Central memory CD4-positive, alpha-beta T cell (primary cell): ENCODE results near the gene GLB1L3.
"Not testable (repeated sequence)": the region's sequence is repeated elsewhere in the genome, so short reads cannot be mapped to it uniquely, and the experiment has no call there.

Experiments used
- DNase-seq: peaks from one replicate; pipeline ENCODE4 v3.0.0; 2022

GLB1L3 gene

DNA sequence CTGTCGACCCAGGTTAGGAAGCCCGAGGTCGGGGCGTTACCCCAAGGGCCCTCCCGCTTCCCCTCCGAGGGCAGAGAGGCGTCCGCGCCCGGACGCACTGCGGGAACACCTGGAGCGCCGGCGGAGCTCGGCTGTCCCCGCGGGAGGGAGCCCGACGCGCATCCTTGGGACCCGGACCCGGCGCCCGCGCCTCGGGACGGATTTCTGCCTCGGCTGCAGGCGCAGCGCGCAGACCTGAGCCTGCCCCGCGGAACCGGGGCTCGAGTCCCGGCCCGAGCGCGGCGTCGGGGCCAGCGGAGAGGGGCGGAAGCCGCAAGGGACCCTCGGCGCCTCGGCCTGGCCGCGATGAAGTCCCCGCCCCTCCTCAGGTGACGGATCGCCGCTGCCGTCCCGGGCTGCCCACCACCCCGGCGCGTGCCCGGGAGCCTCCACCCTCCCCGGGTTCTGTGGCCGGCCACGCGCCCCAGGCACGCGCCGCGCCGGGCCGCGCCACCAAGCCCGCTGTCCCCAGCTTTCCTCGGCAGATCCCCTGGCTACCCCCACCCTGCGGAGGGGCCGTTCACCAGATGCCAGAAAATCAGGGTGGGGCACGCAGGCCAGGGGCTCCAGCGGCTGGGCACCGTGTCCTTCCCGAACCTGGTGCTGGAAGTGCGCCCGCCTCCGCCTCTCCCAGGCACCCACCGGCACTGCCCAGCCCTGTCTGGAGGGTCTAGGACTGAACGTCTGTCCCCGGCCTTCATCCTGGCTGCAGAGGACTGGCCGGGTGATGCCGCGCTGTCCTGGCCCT lies 410 bp downstream of the GLB1L3 start:
- DNase-seq: no peak

DNA sequence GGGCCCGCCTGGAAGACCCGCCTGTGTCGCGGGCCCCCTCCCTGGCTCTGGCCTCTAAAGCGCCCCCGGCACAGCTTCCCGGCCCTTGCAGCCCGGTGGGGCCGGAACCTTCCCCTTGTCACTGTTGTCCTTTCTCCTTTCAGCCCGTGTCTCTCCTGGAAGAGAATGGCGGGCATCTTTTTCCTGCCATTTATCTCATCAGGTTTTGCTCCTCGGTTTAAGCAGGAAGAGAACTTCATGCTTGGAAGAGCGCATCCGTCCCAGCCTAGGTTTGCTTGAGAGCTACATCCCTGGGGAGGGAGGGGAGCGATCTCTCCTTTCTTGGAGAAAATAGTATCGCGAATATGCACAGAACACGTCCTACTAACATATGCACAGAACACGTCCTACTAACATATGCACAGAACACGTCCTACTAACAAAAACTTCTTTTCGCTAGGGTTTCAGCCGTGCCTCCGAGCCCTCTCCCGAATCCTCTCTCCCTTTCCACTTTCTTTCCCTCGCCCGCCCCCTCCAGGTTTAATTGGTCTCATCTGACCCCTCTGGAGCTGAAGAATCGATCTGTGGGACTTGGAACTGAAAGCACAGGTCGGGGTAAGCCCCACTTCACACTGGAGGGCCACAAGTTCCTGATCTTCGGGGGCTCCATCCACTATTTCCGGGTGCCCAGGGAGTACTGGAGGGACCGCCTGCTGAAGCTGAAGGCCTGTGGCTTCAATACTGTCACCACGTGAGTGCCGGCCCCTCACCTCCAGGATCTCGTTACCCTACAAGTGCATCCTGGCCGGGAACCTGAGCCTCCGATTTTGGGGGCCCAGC lies 1.2 kb downstream of the GLB1L3 start:
- no peak for DNase-seq

DNA sequence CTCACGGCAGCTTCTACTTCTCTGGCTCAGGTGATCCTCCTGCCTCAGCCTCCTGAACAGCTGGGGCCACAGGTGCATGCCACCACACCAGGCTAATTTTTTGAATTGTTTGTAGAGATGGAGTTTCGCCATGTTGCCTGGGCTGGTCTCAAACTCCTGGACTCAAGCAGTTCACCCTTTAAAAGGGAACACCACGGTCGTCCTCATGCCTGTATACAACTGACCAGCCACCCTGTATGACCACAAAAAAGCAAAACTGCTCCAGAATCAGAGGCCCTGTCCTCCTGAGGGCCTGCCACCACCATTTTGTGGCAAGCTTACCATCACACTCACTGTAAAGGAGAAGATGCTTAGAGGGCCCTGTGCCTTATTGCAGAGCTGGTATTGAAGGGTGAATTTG lies 2.2 kb downstream of the GLB1L3 start:
- DNase-seq: no peak

- not testable (repeated sequence) for DNase-seq
Measured at GRCh38 chr11:134281635-134282034, 5.5 kb downstream of the GLB1L3 start.

DNA sequence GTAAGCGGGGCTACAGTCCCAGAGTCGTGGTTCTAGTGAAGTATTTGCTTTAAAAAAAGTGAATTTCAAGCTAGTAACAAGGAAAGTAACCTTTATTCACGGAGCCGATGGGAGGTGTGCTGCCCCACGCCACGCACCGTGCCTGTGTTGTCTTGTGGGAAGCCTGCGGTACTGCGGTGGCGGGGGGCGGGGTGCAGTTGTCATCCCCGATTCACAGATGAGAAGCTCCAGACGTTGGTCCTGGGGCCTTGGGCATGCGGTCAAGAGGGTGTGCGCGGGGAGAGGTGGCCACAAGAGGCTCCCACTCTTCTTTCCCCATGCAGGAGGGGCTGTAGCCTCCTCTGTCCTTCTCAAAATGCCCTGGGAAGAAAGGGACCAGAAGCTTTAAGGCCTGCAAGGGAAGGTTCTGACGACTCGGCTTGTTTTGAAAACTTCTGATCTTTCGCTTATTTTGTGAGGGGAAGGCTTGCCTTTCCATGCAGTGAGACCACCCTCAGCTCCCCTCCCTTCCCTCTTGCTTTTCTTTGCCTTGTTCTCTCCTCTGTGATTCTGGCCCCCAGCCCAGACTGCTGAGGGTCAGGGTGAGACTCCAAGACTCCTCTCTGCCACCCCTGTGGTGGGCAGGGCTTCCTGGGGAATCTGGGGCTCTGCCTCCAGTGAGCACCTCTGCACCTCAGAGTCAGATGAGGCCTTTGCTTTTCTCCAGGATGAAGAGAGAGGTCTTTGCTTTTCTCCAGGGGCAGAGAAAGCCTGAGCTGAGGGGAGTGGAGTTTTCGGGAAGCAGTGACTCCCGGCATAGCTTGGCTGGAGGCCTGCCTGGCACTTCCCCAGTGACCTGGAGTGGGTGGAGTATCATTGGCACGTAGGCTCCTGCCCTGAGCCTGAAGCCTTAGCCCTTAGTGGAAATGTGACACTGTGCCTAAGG lies 6.2 kb downstream of the GLB1L3 start:
- DNase-seq: no peak

DNA sequence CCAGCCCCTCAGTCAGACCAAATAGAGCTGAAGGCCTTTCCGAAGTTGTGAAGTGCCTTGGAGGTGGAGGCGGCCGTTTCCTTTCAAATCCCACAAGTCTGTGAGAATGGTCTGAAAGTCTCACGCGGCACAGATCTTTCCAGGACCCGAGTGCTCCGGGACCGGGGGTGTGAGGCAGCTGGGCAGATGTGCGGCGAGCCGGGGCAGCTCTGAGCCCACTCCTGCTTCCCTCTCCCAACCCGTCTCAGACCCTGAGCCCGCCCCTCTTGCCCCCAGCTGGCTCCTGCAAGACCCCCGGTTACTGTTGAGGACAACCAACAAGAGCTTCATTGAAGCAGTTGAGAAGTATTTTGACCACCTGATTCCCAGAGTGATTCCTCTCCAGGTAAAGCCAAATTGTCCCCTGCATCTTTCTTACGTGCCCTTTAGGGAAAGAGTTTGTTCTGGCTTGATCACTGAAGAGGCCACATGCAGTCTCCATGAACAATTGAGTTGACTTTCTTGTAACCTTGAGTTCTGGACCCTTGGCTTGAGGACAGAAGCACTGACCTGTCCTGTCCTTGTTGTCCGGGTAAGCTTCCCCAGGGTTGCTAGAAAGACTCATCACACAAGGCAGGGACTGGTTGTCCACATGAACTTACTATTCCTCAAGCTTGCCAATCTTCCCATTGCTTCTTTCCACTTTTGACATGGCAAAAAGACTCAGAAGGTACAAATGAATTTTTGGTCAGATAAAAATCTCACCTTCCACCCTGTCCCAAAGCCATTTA lies 7.5 kb downstream of the GLB1L3 start:
- DNase-seq: no peak

GRCh38 chr11:134284349-134284748 lies 8.2 kb downstream of the GLB1L3 start:
- DNase-seq: not testable (repeated sequence)

- no peak for DNase-seq
Measured at GRCh38 chr11:134287561-134287960, 11.4 kb downstream of the GLB1L3 start.

DNA sequence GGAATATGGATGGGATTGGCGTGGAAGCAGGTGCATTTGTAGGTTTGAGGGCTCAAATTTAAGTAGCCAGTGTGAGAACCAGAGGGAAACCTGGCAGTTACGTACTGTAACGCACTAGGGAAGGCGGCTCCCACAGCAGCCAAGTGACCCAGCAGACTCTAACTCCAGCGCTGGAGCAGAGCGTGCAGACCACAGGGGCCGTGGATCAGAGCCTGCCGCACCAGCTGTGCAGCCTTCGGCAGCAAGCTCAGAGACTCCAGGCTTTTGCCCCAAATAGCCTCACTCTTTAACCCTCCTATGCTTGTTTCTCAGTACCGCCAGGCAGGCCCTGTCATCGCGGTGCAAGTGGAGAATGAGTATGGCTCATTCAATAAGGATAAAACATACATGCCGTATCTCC lies 12.3 kb downstream of the GLB1L3 start:
- no peak for DNase-seq

DNA sequence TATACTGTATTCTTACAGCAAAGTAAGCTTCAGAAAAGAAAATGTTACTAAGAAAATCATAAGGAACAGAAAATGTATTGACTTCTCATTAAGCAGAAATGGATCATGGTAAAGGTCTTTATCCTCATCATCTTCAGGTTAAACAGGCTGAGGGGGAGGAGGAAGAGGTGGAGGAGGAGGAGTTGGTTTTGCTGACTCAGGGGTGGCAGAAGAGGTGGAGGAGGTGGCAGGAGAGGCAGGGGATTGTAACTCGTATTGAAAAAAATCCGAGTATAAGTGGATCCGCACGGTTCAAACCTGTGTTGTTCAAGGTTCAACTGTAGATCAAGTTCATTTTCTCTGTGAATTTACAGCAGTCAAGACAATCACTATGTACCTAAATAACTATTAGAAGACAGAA lies 13.0 kb downstream of the GLB1L3 start:
- no peak for DNase-seq

GRCh38 chr11:134289789-134290188 lies 13.6 kb downstream of the GLB1L3 start:
- no peak for DNase-seq

DNA sequence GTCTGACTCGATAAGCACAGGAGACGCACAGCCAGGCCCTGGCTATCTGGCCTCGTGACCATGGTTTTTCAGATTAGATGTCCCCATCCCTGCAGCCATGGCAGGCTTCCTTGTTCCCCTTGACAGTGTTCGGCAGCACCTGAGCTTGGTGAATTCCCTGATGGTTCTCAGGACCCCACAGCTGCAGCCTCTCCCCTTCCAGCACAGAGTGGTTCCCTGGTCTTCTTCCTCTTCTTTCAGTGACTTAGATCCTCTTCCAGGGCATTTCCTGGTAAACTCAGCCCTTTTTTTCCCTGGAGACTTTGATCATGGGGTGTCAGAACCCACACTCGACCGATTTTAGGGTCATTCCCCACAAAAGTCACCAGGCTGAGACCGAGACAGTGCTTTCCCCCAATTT lies 14.5 kb downstream of the GLB1L3 start:
- no peak for DNase-seq

DNA sequence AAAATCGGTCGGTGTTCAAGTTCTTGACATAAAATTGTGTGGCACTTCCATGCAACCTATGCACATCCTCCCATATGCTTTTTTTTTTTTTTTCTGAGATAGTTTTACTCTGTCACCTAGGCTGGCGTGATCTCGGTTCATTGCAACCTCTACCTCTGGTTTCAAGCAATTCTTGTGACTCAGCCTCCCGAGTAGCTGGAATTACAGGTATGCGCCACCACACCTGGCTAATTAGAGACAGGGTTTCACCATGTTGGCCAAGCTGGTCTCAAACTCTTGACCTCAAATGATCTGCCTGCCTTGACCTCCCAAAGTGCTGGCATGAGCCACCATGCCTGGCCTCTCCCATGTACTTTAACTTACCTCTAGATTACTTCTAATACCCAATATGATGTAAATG lies 15.0 kb downstream of the GLB1L3 start:
- no peak for DNase-seq

- no peak for DNase-seq
Measured at GRCh38 chr11:134292661-134293060, 16.5 kb downstream of the GLB1L3 start.

- no peak for DNase-seq
Measured at GRCh38 chr11:134293119-134294113, 17.2 kb downstream of the GLB1L3 start.

GRCh38 chr11:134294664-134295063 lies 18.5 kb downstream of the GLB1L3 start:
- no peak for DNase-seq

DNA sequence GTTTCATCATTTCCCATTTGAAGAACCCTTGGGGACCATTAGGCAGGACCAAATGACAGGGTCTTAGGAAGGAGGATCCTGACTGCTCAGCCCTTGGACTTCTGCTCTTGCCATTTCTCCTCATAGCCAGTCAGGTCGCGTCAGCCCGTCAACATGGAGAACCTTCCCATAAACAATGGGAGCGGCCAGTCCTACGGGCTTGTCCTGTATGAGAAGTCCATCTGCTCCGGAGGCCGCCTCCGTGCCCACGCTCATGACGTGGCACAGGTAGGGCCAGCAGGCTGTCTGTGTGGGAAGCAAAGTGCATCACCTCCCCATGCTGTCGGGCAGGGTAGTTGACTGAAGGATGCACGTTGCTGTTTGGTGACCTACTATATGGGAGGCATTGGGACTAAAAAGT lies 36.0 kb downstream of the GLB1L3 start:
- no peak for DNase-seq

GRCh38 chr11:134312807-134313206 lies 36.6 kb downstream of the GLB1L3 start:
- DNase-seq: no peak

DNA sequence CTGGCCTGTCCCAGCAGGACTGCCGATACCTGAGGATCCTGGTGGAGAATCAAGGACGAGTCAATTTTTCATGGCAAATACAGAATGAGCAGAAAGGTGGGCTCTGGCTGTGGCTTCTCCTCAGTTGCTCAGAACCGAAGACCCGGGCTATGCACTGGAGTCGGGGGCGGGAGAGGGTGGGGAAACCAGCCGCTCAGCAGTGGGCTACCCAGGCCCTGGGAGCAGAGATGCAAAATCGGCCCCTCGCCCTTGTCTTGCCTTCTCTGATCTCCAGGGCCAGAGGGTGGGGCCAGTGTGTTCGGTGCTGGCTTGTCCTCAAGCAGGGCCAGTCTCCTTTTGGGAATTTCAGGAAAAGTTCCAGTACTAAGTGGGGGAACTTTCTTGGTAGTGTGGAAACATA lies 37.2 kb downstream of the GLB1L3 start:
- DNase-seq: no peak

DNA sequence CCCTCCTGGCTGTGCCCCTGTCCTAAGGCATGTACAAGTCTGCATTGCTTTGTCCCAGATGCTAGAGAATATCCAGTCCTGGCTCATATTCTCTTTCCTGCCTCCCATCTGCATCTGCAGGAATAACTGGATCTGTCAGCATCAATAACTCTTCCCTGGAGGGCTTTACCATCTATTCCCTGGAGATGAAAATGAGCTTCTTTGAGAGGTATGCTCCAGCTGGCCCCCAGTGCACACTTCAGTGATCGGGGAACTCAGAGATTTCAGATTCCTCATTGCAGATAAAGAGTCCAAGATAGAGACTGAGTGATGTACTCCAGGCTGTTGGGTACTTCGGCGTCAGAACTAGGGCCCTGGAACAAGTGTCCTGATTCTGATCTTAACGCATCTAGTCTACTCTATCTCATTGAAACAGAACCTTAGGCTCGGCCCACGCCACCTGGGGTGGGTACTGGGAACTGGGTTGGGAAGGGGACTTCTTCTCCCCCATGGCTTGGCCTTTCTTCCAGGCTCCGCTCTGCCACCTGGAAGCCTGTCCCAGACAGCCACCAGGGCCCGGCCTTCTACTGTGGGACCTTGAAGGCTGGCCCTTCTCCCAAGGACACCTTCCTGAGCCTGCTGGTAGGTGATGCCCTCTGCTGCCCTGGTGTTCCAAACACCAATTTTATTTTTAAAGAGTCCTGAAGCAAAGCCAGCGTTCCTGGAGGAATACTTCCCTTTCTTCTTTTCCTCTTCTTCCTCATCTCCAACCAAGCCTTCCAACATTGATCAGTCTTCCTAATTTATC lies 37.8 kb downstream of the GLB1L3 start:
- DNase-seq: no peak
